Frontal cortex (tissue), 4 donors: ENCODE data around the gene ROBO1. TPM values are rescaled to one million over a fixed set of nuclear protein-coding genes. Genes with fewer than 3 reads are reported as not detected.
"Not testable (repeated sequence)": the region's sequence is repeated elsewhere in the genome, so short reads cannot be mapped to it uniquely, and the experiment has no call there.

Experiments
- DNase-seq, 2 donors: peaks; one replicate each; pipeline ENCODE4 v3.0.0; 2012; ENCODE audit warnings: low spot score in 2 of 2
- FAIRE-seq: peaks from 2 replicates; lab custom pipeline; 2012; peaks lifted over from hg19 to GRCh38; lab: Jason Lieb, UNC
- total RNA-seq: library from RNA; depleted of rRNA; stranded (reverse); fragments of >200 nt; gene quantifications from one replicate; pipeline ENCODE4 v1.2.3, GENCODE V29; 2014
- donor health status: control.
- donor health status: control.
- donor health status: control.

Gene ROBO1
- total RNA-seq, 1 donor from 2014 or later: 296 TPM

- FAIRE-seq (no peak), DNase-seq (no peak)
These were observed 422.6 kb downstream of the ROBO1 start for GRCh38 chr3:79344876-79345871.

- no peak for FAIRE-seq
- no peak for DNase-seq
These were observed 425.8 kb downstream of the ROBO1 start for GRCh38 chr3:79341961-79342360.

- no peak for DNase-seq
- no peak for FAIRE-seq
These were observed 428.0 kb downstream of the ROBO1 start for GRCh38 chr3:79339846-79340245.

GRCh38 chr3:79337798-79338197, 430.0 kb downstream of the ROBO1 start:
- no peak for DNase-seq
- peak; percentile 21 for FAIRE-seq

GRCh38 chr3:79329154-79329553, 438.6 kb downstream of the ROBO1 start:
- FAIRE-seq (no peak), DNase-seq (no peak)

GRCh38 chr3:79326642-79327041, 441.2 kb downstream of the ROBO1 start:
- no peak for DNase-seq
- FAIRE-seq: no peak

- DNase-seq, FAIRE-seq: not testable (repeated sequence)
These were observed 441.9 kb downstream of the ROBO1 start for GRCh38 chr3:79325833-79326383.

GRCh38 chr3:79317551-79318518, 450.0 kb downstream of the ROBO1 start:
- FAIRE-seq (no peak), DNase-seq (no peak)

- DNase-seq: no peak
- FAIRE-seq: no peak
These were observed 452.8 kb downstream of the ROBO1 start for GRCh38 chr3:79314962-79315361.

- no peak for DNase-seq
- FAIRE-seq: no peak
These were observed 453.3 kb downstream of the ROBO1 start for GRCh38 chr3:79314544-79314943.

GRCh38 chr3:79310016-79310415, 457.8 kb downstream of the ROBO1 start:
- no peak for FAIRE-seq
- DNase-seq: no peak

GRCh38 chr3:79306934-79307570, 460.7 kb downstream of the ROBO1 start:
- no peak for DNase-seq
- no peak for FAIRE-seq

- not testable (repeated sequence) for DNase-seq, FAIRE-seq
These were observed 467.7 kb downstream of the ROBO1 start for GRCh38 chr3:79299949-79300635.

- FAIRE-seq (no peak), DNase-seq (no peak)
These were observed 470.4 kb downstream of the ROBO1 start for GRCh38 chr3:79297245-79297960.

GRCh38 chr3:79286882-79287281, 480.9 kb downstream of the ROBO1 start:
- DNase-seq (no peak), FAIRE-seq (no peak)

- DNase-seq: no peak
- FAIRE-seq: no peak
These were observed 481.9 kb downstream of the ROBO1 start for GRCh38 chr3:79285871-79286270.

GRCh38 chr3:79285380-79285779, 482.4 kb downstream of the ROBO1 start:
- FAIRE-seq (no peak), DNase-seq (no peak)

GRCh38 chr3:79284781-79285180, 483.0 kb downstream of the ROBO1 start:
- FAIRE-seq (no peak), DNase-seq (no peak)
